PC-3 (cell line): ENCODE results near the gene CYRIA. TPM values are rescaled to one million over a fixed set of nuclear protein-coding genes. Genes with fewer than 3 reads are reported as not detected.

Experiments
- ATAC-seq: fragments of 200-7000 bp; cut with Tn5 transposase; 2 replicates; pipeline ENCODE4 v1.9.1; 2020; ENCODE audit warnings: mild to moderate bottlenecking, moderate library complexity
- BruUV-seq: library from RNA; stranded (reverse); fragments of 400-500 nt; replicated peaks from 2 replicates; lab custom pipeline; 2021; lab: Mats Ljungman, UMichigan
- CTCF ChIA-PET: fragments of 300-600 bp; sonication (Branson Sonifier 250); formaldehyde crosslinking; loops from one replicate; lab custom pipeline; 2022; ENCODE audit warnings: antibody characterized with exemption; lab: Charles Lee
- POLR2A ChIA-PET: fragments of 300-600 bp; sonication (Branson Sonifier 250); formaldehyde crosslinking; loops from one replicate; lab custom pipeline; 2022; ENCODE audit warnings: antibody characterized with exemption; ENCODE audit not compliant: unreplicated experiment; lab: Charles Lee
- DNase-seq: peaks from one replicate; pipeline ENCODE4 v3.0.0-alpha.2; 2015
- H2AFZ ChIP-seq: fragments of 300-600 bp; sonication (generic); 2 replicates; pipeline ENCODE4 v1.6.0; 2016; ENCODE audit warnings: antibody characterized with exemption, low read length
- H3F3A ChIP-seq: fragments of 300-600 bp; sonication (generic); one replicate; pipeline ENCODE4 v1.6.0; 2017; ENCODE audit warnings: antibody characterized with exemption, low read length, control low read depth, mild to moderate bottlenecking; ENCODE audit not compliant: unreplicated experiment
- H3K27ac ChIP-seq: fragments of 300-600 bp; sonication (generic); 2 replicates; pipeline ENCODE4 v1.5.1; 2016; ENCODE audit warnings: mild to moderate bottlenecking, low read length
- H3K27me3 ChIP-seq: fragments of 300-600 bp; sonication (generic); 2 replicates; pipeline ENCODE4 v1.6.1; 2016; ENCODE audit warnings: low read length, mixed read lengths
- H3K36me3 ChIP-seq: fragments of 300-600 bp; sonication (generic); 2 replicates; pipeline ENCODE4 v1.6.1; 2016; ENCODE audit warnings: low read depth, mixed run types, low read length, mixed read lengths
- H3K4me1 ChIP-seq: fragments of 300-600 bp; sonication (generic); 2 replicates; pipeline ENCODE4 v1.5.1; 2016; ENCODE audit warnings: low read length; ENCODE audit not compliant: insufficient read depth
- H3K4me2 ChIP-seq: fragments of 300-600 bp; sonication (generic); 2 replicates; pipeline ENCODE4 v1.6.0; 2016; ENCODE audit warnings: low read length
- H3K4me3 ChIP-seq: fragments of 300-600 bp; sonication (generic); 2 replicates; pipeline ENCODE4 v1.5.1; 2016; ENCODE audit warnings: mild to moderate bottlenecking, low read length, mixed read lengths
- H3K79me2 ChIP-seq: fragments of 300-600 bp; sonication (generic); 2 replicates; pipeline ENCODE4 v1.6.1; 2017; ENCODE audit warnings: low read length, mixed read lengths
- H3K9ac ChIP-seq: fragments of 300-600 bp; sonication (generic); 2 replicates; pipeline ENCODE4 v1.6.0; 2016; ENCODE audit warnings: mild to moderate bottlenecking, low read length
- H3K9me2 ChIP-seq: fragments of 300-600 bp; sonication (generic); replicated peaks from 2 replicates; pipeline ENCODE4 v1.6.1; 2016; ENCODE audit warnings: mixed run types, low read length, mixed read lengths
- H3K9me3 ChIP-seq: fragments of 300-600 bp; sonication (generic); 2 replicates; pipeline ENCODE4 v1.6.1; 2016; ENCODE audit warnings: low read length, mixed read lengths
- H4K20me1 ChIP-seq: fragments of 300-600 bp; sonication (generic); 2 replicates; pipeline ENCODE4 v1.6.1; 2016; ENCODE audit warnings: low read length, mixed read lengths
- EZH2 ChIP-seq: fragments of 300-600 bp; sonication (generic); IDR thresholded peaks from one replicate; pipeline ENCODE4 v1.6.1; 2017; ENCODE audit warnings: antibody characterized with exemption, mild to moderate bottlenecking, low read length; ENCODE audit not compliant: unreplicated experiment
- EZH2phosphoT487 ChIP-seq: fragments of 300-600 bp; sonication (generic); IDR thresholded peaks from 2 replicates; pipeline ENCODE4 v1.6.1; 2018; ENCODE audit warnings: mild to moderate bottlenecking, antibody characterized with exemption, low read length, borderline replicate concordance
- intact Hi-C: fragments of 100-400 bp; cut with micrococcal nuclease; formaldehyde crosslinking; loops from 2 replicates; pipeline ENCODE4 v1.9.0; 2023
- total RNA-seq: library from RNA; depleted of rRNA; stranded (reverse); fragments of >200 nt; gene quantifications from 2 replicates; pipeline ENCODE4 v1.2.3, GENCODE V29; 2014
- TF ChIP-seq, protein P1 (sequence below): fragments of 300-600 bp; sonication (generic); conservative IDR thresholded peaks from 2 replicates; pipeline ENCODE4 v1.5.1; 2017; ENCODE audit warnings: antibody characterized with exemption, low read depth, mild to moderate bottlenecking, low read length

CYRIA gene
- total RNA-seq, 1 experiment from 2014 or later, result 0.15 TPM

GRCh38 chr2:16653083-16653375, 12.6 kb downstream of the CYRIA start:
- DNase-seq (no peak), ATAC-seq (no peak)
- Histone ChIP-seq H3K4me2 (no peak overlapping the region), H3F3A (no peaks in the 10 kb centered on the region), H3K36me3 (no peaks in the 10 kb centered on the region), H3K9ac (no peak overlapping the region), H3K4me3 (no peak overlapping the region), H3K9me3 (no peaks in the 10 kb centered on the region), H3K27ac (no peak overlapping the region), H2AFZ (no peak overlapping the region), H3K79me2 (no peaks in the 10 kb centered on the region), H3K9me2 (no peaks in the 10 kb centered on the region), H4K20me1 (no peaks in the 10 kb centered on the region), H3K27me3 (no peaks in the 10 kb centered on the region), H3K4me1 (no peaks in the 10 kb centered on the region)
- ChIA-PET POLR2A (no interaction called here), CTCF (no interaction called here)
- no peak for TF ChIP-seq EZH2phosphoT487
- TF ChIP-seq, protein P1, sequence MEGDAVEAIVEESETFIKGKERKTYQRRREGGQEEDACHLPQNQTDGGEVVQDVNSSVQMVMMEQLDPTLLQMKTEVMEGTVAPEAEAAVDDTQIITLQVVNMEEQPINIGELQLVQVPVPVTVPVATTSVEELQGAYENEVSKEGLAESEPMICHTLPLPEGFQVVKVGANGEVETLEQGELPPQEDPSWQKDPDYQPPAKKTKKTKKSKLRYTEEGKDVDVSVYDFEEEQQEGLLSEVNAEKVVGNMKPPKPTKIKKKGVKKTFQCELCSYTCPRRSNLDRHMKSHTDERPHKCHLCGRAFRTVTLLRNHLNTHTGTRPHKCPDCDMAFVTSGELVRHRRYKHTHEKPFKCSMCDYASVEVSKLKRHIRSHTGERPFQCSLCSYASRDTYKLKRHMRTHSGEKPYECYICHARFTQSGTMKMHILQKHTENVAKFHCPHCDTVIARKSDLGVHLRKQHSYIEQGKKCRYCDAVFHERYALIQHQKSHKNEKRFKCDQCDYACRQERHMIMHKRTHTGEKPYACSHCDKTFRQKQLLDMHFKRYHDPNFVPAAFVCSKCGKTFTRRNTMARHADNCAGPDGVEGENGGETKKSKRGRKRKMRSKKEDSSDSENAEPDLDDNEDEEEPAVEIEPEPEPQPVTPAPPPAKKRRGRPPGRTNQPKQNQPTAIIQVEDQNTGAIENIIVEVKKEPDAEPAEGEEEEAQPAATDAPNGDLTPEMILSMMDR, result no peak
- no peak for TF ChIP-seq EZH2
- BruUV-seq, result no TSS peak
- intact Hi-C loops, result no loop called here

- Histone ChIP-seq H3K9ac (no peak overlapping the region), H2AFZ (no peak overlapping the region), H3K4me2 (no peak overlapping the region), H3K9me2 (no peaks in the 10 kb centered on the region), H3K4me1 (no peaks in the 10 kb centered on the region), H3K4me3 (no peak overlapping the region), H3K27me3 (no peaks in the 10 kb centered on the region), H4K20me1 (no peaks in the 10 kb centered on the region), H3K79me2 (no peaks in the 10 kb centered on the region), H3K9me3 (no peaks in the 10 kb centered on the region), H3K36me3 (no peaks in the 10 kb centered on the region), H3K27ac (no peak overlapping the region), H3F3A (no peaks in the 10 kb centered on the region)
- BruUV-seq, result no TSS peak
- POLR2A ChIA-PET, result no interaction called here
- ATAC-seq, result no peak
- CTCF ChIA-PET, result no interaction called here
- DNase-seq, result no peak
- intact Hi-C loops, result no loop called here
- no peak for TF ChIP-seq EZH2phosphoT487
- no peak for TF ChIP-seq EZH2
- TF ChIP-seq, protein P1, result no peak
Observed at GRCh38 chr2:16652296-16653082, 13.1 kb downstream of the CYRIA start.

GRCh38 chr2:16650287-16651249, 15.1 kb downstream of the CYRIA start:
- no peak overlapping the region for H3K27ac ChIP-seq
- H3K27me3 ChIP-seq, result no peaks in the 10 kb centered on the region
- intact Hi-C loops, result no loop called here
- H2AFZ ChIP-seq, result peak overlapping the region; percentile 70
- H3K9me3 ChIP-seq, result no peaks in the 10 kb centered on the region
- H3K4me2 ChIP-seq, result peak overlapping the region; percentile 59
- no TSS peak for BruUV-seq
- H3K79me2 ChIP-seq, result no peaks in the 10 kb centered on the region
- no peaks in the 10 kb centered on the region for H3K36me3 ChIP-seq
- no peak for TF ChIP-seq EZH2
- TF ChIP-seq, protein P1, result no peak
- TF ChIP-seq EZH2phosphoT487, result no peak
- ATAC-seq (no peak), DNase-seq (no peak)
- no peaks in the 10 kb centered on the region for H3K9me2 ChIP-seq
- H3K4me1 ChIP-seq, result no peaks in the 10 kb centered on the region
- H3K9ac ChIP-seq, result no peak overlapping the region
- ChIA-PET POLR2A (no interaction called here), CTCF (no interaction called here)
- no peaks in the 10 kb centered on the region for H3F3A ChIP-seq
- no peaks in the 10 kb centered on the region for H4K20me1 ChIP-seq
- H3K4me3 ChIP-seq, result peak overlapping the region; percentile 54
